Measurements from ENCODE around the gene DRD3.

Gene DRD3

DNA sequence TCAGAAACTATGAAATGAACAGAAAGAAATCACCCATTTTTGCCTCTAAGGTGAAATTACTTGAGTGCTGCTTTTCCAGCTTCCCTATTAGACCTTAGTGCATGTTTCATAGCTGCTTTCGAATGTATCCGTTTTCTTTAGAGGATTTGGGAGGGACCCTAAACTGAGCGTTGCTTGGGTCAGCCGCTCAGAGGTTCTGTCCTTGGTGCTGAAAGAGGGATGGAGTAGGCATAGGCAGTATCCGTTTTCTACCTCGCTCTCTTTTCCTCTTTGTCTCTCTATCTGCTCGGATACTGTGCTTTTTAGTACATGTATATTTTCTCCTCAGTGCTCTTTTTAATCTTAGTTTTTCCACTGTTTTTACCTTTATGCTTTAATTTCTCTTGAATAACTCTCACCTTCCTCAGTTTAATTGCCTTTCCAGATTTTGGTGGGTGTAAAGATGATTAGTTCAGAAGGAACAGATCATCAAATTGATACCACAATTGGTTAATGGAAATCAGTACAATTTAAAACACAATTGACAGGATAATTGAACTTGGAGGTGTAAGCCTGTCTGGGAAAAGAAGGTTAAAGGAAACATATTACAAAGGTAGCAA is at the start of gene DRD3:
DRD3 (minus strand) TSS at position 283 of the 599 bp plus-strand sequence. CDS start 7,060 bp downstream, outside the sequence.
- DNase-seq, result peak; percentile 50

DNA sequence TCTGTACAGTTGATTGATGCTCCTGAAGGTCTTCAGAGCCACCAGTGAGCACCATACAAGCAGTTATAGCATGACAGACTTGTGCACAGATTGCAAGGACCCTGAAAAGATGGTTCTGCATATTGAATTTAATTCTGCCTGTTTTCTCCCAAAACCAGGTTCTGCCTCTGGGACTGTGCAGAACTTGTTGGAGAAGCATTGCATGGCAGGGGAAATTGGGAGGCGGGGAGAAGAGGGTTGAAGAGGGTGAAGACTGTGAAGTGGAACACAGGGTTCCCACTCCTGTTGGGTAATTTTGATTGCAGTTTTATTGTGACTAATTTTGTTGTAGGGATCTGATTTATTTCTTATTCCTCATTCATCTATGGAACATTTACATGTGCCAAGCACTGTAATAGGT is 48.2 kb upstream of the DRD3 start:
- no peak for DNase-seq

DNA sequence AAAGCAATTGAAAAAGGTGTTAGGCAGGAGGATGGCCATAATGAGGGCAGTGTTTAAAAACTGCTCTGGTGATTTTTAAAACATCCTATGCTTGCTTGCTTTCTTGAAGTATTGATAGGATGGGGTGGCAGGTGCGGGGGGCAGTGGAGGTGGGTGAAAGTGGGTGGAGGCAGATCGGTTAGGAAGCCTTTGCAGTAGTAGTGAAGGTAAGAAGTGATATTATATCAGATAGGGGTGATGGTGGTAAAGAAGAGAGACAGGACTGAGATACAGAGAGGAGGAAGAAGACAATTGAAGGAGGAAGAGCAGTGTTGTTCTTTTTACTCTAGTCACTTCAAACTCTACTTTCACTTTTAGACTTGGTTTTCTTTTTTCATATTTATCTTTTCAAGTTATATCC is 47.5 kb upstream of the DRD3 start:
- DNase-seq, result no peak

DNA sequence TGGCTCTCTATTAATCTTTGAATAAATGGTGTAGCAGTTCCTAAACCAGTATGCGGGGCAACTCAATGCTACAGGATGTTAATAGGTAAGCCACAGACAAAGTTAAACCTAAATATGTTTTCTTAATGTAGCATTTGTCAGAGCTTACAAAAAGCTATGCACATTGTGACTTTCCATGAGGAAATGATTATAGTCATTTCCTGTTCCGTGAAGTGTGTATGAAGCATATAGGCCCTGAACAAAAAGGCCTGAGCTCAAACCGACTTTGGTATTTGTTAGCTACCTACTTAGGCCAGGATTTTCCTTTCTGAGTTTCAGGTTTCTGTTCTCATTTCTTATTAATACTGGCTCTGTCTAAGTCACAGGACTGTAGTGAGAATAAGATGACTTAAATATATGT is 44.3 kb upstream of the DRD3 start:
- DNase-seq, result no peak

DNA sequence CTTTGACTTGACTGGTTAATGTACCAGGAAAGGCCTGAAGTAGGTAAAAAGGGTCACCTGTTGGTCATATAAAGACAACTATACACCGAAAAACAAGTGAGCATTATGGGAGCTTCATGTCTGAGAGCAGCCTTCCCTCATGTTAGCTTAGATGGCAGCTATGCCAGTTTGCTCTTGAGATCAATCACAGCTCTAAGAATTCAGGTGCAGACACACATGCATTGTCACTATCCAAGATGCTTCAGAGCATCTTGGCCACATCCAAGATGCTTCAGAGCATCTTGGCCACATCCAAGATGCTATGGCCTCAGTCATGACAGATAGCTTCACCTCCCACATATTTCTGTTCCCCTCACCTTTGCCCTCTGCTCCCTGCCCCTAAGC is 43.0 kb upstream of the DRD3 start:
- DNase-seq, result no peak

DNA sequence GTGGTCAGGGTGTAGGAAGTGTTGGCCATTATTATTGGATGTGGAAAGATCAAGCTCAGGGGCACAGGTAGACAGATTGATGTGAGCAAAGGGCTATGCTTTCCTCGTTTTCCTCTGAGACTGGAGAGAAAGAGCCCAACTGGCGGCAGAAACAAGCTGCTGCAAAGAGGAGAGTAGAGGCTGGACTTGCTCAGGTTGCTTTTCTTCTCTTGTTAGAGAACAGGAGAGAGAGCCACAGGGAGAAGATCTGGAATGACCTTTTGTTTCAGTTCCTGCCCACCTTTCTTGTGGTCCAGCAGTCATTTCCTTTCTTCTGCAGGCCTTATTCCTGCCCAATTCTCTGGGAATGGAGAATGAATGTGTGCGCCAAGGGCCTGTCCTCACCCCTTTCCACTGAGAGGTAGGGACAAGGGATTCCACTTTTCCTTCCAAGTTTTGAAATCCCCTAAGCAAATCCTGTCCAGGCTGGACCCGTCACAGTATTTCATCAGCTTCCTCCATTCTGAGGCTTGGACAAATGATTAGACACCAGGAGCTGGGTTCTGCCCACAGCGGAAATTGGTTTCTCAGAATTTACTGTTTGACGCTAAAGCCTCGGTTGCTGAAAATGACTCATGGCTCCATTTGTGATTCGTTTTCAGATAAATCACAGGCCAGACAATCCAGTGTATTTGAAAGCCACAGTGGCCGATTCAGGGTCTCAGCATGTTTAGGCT is 42.5 kb upstream of the DRD3 start:
- peak; percentile 84 for DNase-seq

DNA sequence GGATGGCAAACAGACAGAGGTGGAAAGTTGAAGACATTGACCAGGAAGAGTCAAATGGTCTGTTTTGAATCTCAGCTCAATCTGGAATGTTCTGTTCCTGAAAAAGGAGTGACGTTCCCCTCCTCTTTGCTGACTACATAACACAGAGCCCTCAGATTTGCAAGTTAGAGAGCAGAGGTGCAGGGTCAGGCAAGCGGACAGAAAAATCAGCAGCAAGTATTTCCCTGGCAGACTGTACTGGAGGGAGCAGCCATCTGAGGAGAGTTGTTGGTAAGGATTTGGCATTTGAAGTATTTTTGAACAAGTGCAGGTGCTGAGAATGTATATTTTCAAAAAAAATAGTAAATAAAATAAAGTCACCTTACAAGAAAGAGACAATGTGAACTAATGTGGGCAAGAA is 40.9 kb upstream of the DRD3 start:
- no peak for DNase-seq

DNA sequence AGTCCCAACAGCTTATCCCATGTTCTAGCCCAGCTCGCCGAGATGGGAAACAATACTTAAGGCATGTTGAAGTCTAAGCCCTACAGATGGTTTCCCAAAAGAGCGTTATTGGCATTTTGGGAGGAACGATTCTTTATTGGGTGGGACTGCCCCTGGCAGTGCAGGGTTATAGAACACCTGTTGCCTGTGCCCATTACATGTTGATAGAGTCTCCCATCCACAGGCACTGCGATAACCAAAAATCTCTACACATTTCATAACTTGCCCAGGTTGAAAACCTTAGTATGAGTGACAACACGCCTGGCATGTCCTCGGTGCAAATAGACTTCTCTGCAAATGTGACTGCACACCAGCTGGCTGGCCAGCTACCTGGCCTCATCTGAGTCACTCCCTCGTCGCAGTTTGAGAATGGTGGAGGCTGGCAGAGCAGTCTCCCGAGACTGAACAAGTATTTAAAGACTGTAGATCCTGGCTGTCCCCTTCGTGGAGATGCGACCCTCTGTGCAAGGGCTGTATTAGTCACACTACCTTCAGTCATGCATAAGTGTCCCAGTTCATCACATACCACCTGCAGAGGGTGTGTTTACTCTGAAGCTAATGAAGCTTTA is 39.8 kb upstream of the DRD3 start:
- no peak for DNase-seq

DNA sequence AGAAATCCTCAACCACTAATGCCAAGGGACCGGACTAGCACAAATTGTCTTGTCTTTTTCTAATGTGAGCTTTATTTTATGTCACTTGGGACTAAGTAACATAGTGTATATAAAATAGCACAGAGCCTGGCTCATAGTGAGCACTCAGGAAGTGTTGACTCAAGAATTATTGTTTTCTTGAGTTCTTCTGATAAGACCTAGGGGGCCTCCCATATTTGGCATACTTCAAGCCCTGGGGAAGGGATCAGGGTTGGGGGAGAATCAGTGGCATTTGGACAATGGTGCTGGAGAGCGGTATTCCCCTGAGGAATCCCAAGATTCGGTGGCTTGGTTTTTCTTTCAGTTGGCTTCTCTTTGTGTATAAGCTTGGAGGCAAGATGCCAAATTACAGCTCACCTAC is 39.2 kb upstream of the DRD3 start:
- DNase-seq, result no peak

DNA sequence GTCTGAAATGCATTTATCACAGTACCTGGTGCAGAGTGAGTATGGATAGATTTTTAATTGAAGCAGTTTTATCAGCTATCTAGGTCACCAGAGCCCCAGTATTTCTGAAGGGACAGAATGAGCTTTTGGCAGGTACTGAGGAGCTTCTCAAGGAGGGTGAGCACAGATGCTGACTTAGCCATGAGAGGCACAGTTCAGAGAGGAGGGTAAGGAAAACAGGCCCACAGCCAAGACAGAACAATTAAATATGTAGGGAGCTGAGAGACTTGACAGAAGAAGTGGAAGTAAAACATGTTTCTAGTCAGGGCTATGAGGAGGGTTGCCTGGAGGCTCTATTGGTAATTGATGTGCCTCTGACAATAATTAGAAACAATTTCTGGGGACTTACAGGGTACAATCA is 38.4 kb upstream of the DRD3 start:
- no peak for DNase-seq

DNA sequence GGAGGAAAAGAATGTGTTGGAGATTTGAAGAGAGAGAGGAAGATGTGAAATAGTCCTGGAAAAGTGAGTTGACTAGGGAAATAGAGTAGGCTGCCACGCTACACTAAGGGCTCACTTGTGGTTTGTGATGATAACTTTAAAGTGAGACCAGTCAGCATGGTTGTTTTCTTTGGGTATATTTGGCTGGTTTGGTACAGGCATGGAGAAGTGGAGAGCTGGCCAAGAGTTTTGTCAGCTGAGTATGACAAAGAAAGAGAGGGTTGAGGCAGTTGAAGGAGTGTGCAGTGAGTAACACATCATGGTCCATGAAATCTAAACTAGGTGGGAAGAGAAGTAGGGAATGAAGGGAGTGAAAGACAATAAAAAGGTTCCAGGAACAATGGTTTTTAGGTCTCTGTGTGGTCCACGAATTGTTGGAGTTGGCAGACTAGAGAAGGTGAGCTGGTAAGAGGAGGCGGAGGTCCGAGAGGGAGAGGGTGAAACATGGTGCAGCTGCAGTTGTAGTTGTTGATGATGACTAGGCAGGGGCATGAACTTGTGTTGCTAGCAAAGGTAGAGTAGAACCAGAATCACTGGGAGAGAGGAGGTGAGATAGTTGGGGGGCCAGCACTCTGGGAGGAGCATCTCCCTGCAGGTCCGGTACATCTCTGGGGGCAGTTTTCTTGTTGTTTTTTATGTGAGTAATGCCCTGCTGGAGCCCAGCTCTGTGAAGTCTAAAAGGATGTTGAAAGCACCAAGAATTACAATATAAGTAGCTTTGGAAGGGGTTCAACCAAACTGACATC is 37.5 kb upstream of the DRD3 start:
- DNase-seq, result no peak

DNA sequence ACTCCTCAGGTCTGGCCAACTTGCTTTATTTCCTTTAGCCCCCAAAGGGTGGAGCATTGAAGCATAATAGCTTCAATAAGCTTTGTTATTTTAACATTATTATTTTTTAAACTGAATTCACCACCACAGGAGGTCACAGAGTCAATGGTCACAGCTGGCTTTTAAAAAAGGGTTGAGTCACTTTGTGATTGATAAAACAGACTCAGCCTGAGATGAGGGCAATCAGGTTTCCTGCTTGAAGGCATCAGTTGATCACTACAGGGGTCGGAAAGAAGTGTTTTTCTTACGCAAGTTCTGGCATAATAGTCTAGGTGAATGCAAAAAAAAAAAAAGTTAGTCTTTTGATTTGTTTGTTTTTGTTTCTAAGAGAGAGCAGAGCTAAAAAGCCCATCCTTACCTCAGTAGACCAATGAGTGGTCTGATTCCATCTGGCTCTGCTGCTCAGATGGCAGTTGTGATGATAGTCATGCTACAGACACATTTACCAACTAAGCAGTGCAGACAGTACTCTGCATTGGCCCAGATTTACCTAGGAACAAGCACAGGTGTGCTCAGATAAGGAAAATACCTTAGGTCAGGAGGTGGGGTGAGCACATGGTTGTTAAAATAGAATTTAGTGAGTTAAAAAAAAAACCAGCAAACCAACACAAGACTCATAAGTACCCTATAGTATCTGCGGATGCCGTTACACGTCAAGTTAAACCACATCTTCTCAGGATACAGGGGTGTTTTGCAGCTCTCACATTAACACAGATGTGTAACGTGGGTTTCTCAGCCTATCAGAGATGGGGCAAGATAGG is 35.9 kb upstream of the DRD3 start:
- DNase-seq, result no peak

DNA sequence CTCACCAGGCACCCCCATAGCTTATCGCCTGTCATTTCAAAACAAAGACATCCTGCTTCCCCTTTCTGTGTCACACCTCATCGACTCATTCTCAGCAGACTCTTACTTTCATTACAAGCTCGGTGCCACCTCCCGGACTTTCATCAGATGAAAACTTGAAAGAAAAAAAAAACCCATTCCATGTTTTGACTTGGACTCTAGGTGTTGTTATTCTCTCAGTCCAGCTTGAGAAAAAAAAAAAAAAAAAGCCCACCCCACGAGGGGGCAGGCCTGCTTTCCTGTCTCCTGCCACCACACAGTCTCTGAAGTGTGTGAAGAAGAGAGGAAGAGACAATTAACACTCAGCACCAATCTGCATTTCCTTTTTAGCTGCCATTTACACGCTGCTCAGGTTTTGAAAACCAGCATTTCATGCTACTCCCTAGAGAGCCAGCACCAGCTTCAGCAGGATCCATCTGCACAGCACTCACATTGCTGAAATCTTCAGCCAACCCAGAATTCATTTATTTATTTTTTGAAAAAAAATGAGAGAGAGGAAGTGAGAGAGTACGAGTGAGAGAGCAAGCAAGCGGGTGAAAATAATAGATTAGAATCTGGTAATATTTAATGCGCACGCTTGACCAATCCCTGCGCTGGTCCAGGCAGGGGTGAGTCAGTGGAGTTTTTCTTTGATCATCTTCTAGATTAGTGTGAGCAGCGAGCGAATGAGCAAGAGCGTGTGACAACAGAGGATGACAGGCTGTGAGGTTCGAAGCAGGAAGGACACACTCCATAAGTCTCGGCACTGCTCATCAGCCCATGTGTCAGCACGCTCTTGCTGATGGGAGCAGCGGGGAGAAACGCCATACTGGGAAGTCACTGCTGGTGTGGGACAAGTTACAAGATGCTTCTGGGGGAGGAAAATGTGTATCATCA is 35.0 kb upstream of the DRD3 start:
- peak; percentile 76 for DNase-seq

DNA sequence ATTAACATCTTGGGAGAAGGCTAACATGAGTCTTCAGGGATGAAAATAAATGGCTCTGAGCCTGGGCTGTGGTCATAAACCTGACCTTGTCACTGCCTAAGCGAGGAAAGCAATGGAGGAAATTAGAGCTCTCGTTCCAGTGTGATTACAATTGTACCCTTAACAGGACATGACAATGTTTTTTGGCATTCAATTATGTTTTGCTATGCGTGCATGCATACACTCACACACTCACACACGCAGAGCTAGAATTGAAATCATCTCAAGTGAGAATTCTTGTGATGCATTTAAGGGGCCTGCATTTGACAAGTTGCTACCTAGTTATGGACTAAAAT is 34.4 kb upstream of the DRD3 start:
- no peak for DNase-seq

DNA sequence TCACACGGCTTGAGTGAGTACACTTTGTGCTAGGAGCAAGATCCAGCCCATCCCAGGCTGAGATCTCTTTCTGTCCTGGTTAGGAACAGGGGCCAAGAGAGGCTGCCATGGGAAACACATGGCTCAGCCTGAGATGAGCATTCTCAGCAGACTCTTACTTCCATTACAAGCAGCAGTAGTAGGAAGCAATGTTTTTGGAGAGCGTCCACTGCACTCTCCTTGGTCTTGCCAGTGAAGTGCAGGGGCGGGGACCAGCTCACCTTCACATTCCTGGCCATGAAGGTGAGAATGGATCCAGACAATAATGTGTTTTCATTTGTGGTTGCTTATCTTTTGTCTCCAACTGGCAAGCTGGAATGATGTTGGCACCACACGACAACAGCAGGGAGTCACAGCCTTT is 33.8 kb upstream of the DRD3 start:
- no peak for DNase-seq

DNA sequence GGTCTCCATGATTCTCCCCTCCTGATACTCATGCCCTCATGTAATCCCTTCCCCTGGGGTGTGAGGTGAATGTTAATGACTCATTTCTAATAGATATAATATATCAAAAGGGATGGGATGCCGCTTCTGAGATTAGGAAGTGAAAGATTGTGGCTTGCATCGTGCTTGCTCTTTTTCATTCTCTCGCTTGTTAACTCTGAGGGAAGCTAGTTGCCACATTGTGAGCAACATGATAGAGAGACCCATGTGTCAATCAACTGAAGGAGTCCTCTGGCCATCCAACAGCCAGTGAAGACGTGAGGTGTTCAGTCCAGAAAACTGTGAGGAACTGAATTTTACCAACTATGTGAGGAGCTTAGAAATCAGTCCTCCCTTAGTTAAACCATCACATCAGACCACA is 28.9 kb upstream of the DRD3 start:
- DNase-seq, result no peak

DNA sequence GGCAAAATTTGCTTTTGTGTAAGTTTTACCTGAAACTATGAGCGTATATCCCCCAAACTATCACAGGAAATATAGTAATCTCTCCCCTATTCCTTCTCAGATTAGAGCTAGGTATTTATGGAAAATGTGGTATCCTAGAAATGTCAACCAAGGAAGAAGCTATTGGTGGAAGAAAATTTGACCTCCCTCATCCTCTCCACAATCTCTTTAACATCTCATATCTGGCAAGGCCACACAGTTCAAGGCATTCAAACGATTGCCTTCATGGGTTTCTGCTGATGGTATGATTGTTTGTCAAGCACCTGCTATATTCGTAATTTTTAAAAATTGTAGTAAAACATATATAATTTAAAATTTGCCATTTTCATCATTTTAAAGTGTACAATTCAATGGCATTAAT is 27.5 kb upstream of the DRD3 start:
- DNase-seq, result no peak

DNA sequence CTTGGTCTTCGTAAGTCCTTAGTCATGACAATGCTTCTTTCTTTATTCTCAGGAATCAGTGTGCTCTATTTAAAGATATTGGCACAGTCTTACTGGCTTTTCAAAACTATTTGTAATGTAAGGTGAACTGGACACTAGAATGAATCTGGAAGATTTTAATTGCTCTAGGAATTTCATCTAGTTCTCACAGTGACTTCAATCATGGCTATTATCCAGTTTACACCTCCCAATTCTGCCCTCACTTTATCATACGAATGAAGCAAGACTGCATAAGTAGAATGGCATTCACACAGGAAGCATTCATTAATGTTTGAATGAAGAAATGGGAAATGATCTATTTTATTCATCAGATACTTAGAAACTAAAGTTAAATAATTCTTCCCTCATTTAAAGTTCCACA is 26.7 kb upstream of the DRD3 start:
- DNase-seq, result no peak

DNA sequence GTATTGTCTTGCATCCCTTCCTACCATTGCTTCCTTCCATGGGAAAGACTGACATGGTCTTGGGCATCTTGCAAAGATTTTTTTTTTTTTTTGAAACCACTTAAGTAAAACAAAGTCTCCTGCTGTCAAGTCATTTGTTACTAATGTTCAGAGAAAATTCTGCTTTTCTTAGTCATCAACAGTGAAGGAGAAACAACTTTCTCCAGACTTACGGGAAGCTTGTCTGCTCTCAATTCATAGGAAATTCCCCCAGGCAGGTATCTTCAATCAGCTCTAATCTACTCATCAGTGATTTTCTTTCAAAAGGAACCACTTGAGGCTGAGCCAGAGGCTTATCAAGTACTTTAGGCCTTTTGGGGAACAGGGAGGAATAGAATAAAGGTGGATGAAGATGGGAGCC is 15.9 kb upstream of the DRD3 start:
- no peak for DNase-seq

DNA sequence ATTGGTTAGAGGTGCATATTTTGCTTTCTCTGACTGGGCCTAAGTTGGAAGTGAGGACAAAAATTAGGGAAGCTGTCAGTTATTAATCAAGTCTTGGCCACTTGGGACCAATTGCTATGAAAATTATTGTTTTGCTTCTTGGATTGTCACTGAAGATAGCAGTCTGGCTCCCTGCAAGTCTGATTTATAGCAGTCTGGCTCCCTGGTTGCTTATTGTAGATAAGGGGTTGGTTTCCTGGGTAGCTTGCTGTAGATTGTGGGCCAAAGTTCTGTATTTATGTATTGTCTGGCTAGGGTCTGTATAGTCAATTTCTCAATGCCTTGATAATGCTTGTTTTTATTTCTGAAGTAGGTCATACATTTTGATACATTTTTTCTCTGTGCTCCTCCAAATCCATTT is 13.3 kb upstream of the DRD3 start:
- DNase-seq, result peak; percentile 60

DNA sequence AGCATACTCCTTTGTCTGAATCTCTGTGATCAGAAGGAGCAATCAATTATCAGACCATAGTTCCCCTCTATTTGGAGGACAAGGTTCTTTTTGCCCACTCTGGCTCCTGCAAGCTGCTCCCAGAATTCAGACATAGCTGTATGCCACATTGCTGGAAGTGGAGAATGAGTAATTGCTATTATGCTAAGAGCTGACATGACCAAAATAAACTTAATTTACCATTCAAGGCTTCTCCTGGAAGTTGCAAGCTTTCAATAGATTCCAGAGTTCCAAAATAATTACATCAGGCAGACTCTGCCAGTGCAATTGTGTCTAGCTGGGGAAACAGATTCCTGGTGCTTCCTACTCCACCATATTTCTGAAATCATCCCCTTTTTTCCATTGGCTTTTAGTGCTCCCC is 7.6 kb upstream of the DRD3 start:
- no peak for DNase-seq

DNA sequence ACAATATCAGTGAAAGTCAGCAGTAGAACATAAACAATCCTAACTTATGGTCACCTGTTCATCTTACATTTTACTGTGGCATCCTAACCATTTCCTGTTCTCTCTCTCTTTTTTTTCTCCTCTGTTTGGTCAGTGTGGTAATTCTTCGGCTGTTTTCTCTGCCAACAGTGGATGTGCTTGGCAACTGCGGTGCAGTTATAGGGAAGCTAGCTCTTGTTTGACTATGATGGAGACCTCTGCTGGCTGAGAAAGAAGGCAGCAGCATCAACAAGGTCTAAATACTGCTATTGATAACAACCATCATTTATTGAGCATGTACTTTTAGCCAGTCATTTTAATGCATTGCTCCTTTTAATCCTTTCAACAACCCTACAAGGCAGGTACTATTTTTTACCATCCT is 723 bp upstream of the DRD3 start:
- peak; percentile 33 for DNase-seq
